Activated CD8-positive, alpha-beta T cell treated with anti-CD3 and anti-CD28 coated beads, Interleukin-2, amount 10 ng/mL, durations not matched to agents 7 days and 5 days (primary cell): Measurements from ENCODE around the gene ATP5ME. TPM values are rescaled to one million over a fixed set of nuclear protein-coding genes. Genes with fewer than 3 reads are reported as not detected.

Experiments
- ATAC-seq: fragments of 150-1000 bp; cut with Tn5 transposase; one replicate; pipeline ENCODE4 v1.10.0; 2021; ENCODE audit warnings: moderate library complexity
- CTCF ChIA-PET: fragments of 350-600 bp; sonication (Branson Sonifier 250); formaldehyde crosslinking; loops from one replicate; lab custom pipeline; 2021; ENCODE audit warnings: antibody characterized with exemption; lab: Charles Lee
- POLR2A ChIA-PET: fragments of 350-600 bp; sonication (Branson Sonifier 250); formaldehyde crosslinking; loops from one replicate; lab custom pipeline; 2021; ENCODE audit warnings: antibody characterized with exemption; lab: Charles Lee
- DNase-seq: peaks from one replicate; pipeline ENCODE4 v3.0.0-alpha.2; 2020
- H3K27ac Mint-ChIP-seq: one replicate; pipeline ENCODE4 v1.8.0; 2021; ENCODE audit warnings: mild to moderate bottlenecking, mixed read lengths
- H3K27me3 Mint-ChIP-seq: one replicate; pipeline ENCODE4 v1.8.0; 2021; ENCODE audit warnings: low read depth, mixed read lengths
- H3K36me3 Mint-ChIP-seq: one replicate; pipeline ENCODE4 v1.8.0; 2021; ENCODE audit warnings: low read depth, mixed read lengths
- H3K4me1 Mint-ChIP-seq: one replicate; pipeline ENCODE4 v1.8.0; 2021; ENCODE audit warnings: low read depth, mixed read lengths
- H3K4me3 Mint-ChIP-seq: one replicate; pipeline ENCODE4 v1.8.0; 2021; ENCODE audit warnings: mild to moderate bottlenecking, mixed read lengths
- H3K9me3 Mint-ChIP-seq: one replicate; pipeline ENCODE4 v1.8.0; 2022; ENCODE audit warnings: mixed read lengths; ENCODE audit not compliant: insufficient read depth
- total RNA-seq, 2 experiments: library from RNA; stranded (reverse); gene quantifications; one replicate each; pipeline ENCODE4 v1.2.3, GENCODE V29; 2021

Gene ATP5ME
- total RNA-seq, 2 experiments from 2014 or later: 243 to 267 TPM

DNA sequence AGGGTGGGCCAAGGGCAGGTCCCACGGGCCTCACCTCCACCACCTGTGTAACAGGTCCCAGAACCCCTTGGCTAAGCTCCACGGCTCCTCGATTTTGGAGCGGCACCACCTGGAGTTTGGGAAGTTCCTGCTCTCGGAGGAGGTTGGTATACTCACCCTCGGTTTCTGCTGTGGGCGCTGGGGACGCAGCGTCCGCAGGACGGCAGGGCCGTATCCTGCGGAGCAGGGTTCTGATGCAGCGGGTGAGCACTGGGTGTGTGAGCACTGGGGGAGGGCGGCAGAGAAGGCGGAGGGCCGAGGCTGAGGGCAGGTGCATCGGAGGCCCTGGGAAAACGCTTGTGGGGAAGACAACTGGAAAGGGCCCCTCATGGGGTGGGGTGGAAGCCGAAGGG, 11.0 kb downstream of the ATP5ME start:
- no peaks in the 10 kb centered on the region for H3K27me3 Mint-ChIP-seq
- no peak for DNase-seq
- ATAC-seq: no peak

DNA sequence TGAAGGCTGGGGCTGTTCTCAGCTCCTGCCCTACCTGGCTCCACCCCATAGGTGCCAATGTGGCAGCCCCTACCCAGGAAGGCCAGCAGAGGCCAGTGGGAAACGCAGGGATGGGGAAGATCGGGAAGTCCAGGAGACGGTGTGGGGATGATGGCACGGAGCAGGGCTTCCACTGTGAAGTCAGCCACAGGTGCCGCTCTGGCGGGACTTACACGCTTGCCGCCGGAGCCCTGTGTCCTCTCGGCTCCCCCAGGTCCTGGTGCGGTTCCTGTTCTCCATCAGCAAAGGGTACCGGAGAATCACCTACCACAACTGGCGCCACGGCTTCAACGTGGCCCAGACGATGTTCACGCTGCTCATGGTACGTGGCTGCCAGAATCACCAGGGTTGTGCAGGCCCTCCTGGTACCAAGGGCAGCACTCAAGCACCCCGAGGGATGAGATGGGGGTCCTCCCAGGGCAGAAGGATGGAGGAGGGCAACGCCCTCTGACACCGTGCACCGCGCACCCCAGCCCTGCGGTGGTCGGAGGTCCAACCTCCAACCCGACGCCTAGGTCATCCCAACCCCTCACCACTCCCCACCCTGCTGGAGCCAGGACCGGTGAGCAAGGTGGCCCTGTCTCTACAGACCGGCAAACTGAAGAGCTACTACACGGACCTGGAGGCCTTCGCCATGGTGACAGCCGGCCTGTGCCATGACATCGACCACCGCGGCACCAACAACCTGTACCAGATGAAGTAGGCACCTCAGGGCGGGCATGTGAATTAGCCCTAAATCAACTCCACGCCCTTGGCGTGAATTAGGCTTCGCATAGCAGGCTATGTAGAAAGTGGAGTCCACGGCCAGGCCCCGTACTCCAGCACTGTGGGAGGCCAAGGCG, 12.0 kb downstream of the ATP5ME start:
- H3K4me3 Mint-ChIP-seq: peak overlapping the region; percentile 77
- CTCF ChIA-PET: no interaction called here
- no peak for ATAC-seq
- H3K36me3 Mint-ChIP-seq: peaks cover 13% of the 10 kb centered on the region
- no peaks in the 10 kb centered on the region for H3K9me3 Mint-ChIP-seq
- H3K27me3 Mint-ChIP-seq: no peaks in the 10 kb centered on the region
- no peak for DNase-seq
- H3K4me1 Mint-ChIP-seq: peaks cover 22% of the 10 kb centered on the region
- no peak overlapping the region for H3K27ac Mint-ChIP-seq
- POLR2A ChIA-PET: interaction anchor here (0.7 kb wide), 1 partner anchor 12 kb away, joined by 3 read pairs; the partner anchor contains the start of genes ATP5ME and MYL5

More for the DNA sequence above, 11.0 kb downstream of the ATP5ME start:
- Mint-ChIP-seq H3K36me3 (peaks cover 13% of the 10 kb centered on the region), H3K4me3 (peak overlapping the region; percentile 77), H3K27ac (peak overlapping the region; percentile 85), H3K4me1 (peaks cover 22% of the 10 kb centered on the region), H3K9me3 (no peaks in the 10 kb centered on the region)
- ChIA-PET POLR2A (interaction anchor here (0.7 to 2.4 kb wide), 2 partner anchors 10 to 11 kb away, joined by 3 to 8 read pairs; partner anchors contain the start of genes ATP5ME and MYL5), CTCF (no interaction called here)

DNA sequence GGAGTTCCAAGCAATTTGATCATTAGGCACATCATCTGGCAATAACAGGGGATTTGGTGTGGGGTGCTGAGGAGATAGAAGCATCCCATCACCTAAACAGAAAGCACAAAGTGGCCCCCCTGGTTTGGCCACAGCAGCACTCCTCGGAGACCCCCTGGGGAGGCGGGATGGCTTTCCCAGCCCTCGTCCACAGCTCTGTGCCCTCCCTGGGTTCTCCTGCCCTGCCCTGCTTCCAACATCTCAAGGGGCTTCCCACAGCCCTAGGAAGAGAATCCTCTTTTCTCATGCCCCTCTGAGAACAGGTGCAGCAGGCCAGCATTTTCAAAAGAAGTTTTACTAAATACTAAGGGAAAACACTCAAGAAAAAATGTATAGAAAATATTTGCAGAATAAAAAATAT, 12.8 kb downstream of the ATP5ME start:
- Mint-ChIP-seq H3K4me1 (peaks cover 22% of the 10 kb centered on the region), H3K27ac (no peak overlapping the region), H3K9me3 (no peaks in the 10 kb centered on the region), H3K4me3 (no peak overlapping the region), H3K36me3 (peaks cover 13% of the 10 kb centered on the region), H3K27me3 (no peaks in the 10 kb centered on the region)
- no peak for DNase-seq
- ATAC-seq: no peak
- CTCF ChIA-PET: no interaction called here
- POLR2A ChIA-PET: no interaction called here

DNA sequence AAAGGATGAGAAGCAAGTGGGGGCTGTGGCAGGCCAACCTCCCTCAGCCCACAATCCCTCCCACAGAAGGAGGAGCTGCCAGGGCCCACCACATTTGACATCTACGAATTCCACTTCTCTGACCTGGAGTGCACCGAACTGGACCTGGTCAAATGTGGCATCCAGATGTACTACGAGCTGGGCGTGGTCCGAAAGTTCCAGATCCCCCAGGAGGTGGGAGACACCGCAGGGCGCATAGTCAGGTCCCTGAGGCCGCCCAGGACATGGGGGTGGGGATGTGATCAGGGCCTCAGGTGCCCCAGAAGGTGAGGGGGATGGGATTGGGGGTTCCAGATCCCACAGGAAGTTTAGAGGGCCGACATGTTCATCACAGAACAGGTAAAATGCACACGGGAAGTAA, 13.7 kb downstream of the ATP5ME start:
- Mint-ChIP-seq H3K4me3 (no peak overlapping the region), H3K36me3 (peaks cover 13% of the 10 kb centered on the region), H3K9me3 (no peaks in the 10 kb centered on the region), H3K4me1 (peaks cover 18% of the 10 kb centered on the region), H3K27me3 (no peaks in the 10 kb centered on the region), H3K27ac (no peak overlapping the region)
- ChIA-PET POLR2A (no interaction called here), CTCF (no interaction called here)
- ATAC-seq (no peak), DNase-seq (no peak)

DNA sequence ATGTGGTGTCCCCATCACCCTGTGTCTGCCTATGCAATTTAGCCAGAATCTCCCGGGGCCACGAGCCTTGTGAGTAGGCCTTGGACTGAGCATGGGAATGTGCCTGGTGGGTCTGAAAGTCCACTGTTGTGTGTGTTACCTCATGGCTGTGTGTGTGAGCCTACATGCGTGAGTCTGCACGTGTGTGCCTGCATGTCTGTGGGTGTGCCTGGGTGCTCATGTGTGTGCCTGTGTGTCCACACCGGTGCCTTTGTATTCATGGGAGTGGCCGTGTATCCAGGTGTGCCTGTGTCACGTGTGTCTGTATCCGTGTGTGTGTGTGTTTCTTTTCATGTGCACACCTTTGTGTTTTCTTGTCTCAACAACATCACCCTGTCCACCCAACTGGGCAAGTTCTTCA, 14.2 kb downstream of the ATP5ME start:
- Mint-ChIP-seq H3K27me3 (no peaks in the 10 kb centered on the region), H3K36me3 (peaks cover 13% of the 10 kb centered on the region), H3K4me1 (peaks cover 14% of the 10 kb centered on the region), H3K4me3 (no peak overlapping the region), H3K27ac (no peak overlapping the region), H3K9me3 (no peaks in the 10 kb centered on the region)
- no peak for DNase-seq
- ChIA-PET CTCF (no interaction called here), POLR2A (no interaction called here)
- ATAC-seq: no peak

- CTCF ChIA-PET: no interaction called here
- Mint-ChIP-seq H3K27ac (no peak overlapping the region), H3K36me3 (peaks cover 13% of the 10 kb centered on the region), H3K27me3 (no peaks in the 10 kb centered on the region), H3K4me3 (no peak overlapping the region), H3K9me3 (no peaks in the 10 kb centered on the region), H3K4me1 (peaks cover 6% of the 10 kb centered on the region)
- ATAC-seq (no peak), DNase-seq (no peak)
- POLR2A ChIA-PET: interaction anchor here (0.9 kb wide), 1 partner anchor 21 kb away, joined by 3 read pairs; no protein-coding TSS in a partner anchor
Observed at GRCh38 chr4:658681-659667, 15.1 kb downstream of the ATP5ME start.

GRCh38 chr4:657834-658667, 16.0 kb downstream of the ATP5ME start:
- Mint-ChIP-seq H3K4me3 (no peak overlapping the region), H3K4me1 (peaks cover 5% of the 10 kb centered on the region), H3K27ac (no peak overlapping the region), H3K27me3 (no peaks in the 10 kb centered on the region), H3K9me3 (no peaks in the 10 kb centered on the region), H3K36me3 (peaks cover 13% of the 10 kb centered on the region)
- POLR2A ChIA-PET: interaction anchor here (0.6 to 0.9 kb wide), 2 partner anchors 22 to 59 kb away, joined by 3 read pairs; no protein-coding TSS in a partner anchor
- CTCF ChIA-PET: no interaction called here
- no peak for ATAC-seq
- DNase-seq: no peak

DNA sequence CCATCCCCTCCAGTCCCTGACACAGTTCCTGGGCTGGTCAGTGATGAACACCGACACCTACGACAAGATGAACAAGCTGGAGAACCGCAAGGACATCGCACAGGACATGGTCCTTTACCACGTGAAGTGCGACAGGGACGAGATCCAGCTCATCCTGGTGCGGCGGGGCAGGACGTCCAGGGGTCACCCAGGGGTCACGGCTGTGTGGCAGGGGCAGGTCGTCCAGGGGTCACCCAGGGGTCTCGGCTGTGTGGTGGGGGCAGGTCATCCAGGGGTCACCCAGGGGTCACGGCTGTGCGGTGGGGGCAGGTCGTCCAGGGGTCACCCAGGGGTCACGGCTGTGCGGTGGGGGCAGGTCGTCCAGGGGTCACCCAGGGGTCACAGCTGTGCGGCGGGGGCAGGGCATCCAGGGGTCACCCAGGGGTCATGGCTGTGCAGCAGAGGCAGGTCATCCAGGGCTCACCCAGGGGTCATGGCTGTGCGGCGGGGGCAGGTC, 16.7 kb downstream of the ATP5ME start:
- Mint-ChIP-seq H3K9me3 (no peaks in the 10 kb centered on the region), H3K4me3 (no peak overlapping the region), H3K27ac (no peak overlapping the region), H3K27me3 (no peaks in the 10 kb centered on the region), H3K4me1 (peaks cover 2% of the 10 kb centered on the region), H3K36me3 (peaks cover 13% of the 10 kb centered on the region)
- POLR2A ChIA-PET: interaction anchor here (0.6 kb wide), 1 partner anchor 58 kb away, joined by 3 read pairs; no protein-coding TSS in a partner anchor
- CTCF ChIA-PET: no interaction called here
- no peak for ATAC-seq
- no peak for DNase-seq

DNA sequence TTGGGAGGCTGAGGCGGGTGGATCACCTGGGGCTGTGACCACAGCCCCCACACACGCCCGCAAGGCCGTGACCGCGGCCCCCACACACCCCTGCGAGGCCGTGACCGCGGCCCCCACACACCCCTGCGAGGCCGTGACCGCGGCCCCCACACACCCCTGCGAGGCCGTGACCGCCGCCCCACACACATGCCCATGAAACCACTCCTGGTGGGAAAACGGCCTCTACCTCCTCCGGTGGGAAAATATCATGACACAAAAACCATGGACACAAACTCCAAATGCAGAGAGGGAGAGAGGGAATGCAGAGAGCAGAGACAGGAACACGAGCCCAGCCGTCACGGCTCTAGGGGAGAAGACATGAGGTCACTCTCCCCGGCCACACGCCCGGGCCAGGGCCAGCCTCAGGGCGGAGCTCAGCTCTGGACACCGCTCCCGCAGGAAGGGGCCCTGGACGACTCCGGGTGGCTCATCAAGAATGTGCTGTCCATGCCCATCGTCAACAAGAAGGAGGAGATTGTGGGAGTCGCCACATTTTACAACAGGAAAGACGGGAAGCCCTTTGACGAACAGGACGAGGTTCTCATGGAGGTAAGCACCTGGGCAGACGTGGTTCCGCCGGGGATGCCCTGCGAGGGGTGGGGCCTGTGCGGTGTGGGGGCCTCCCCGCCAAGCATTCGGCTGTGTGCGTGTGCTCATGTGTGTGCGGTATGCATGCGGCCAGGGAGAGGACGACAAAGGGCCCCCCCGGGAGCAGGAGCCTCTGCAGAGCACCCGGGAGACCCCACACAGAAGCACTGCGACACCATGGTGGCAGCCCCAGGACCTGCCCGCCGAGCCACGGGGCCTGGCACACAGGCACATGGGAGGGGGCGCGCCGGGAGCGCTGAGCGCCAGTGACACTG, 17.4 kb downstream of the ATP5ME start:
- no peaks in the 10 kb centered on the region for H3K27me3 Mint-ChIP-seq
- H3K4me3 Mint-ChIP-seq: no peak overlapping the region
- DNase-seq: no peak
- H3K27ac Mint-ChIP-seq: no peak overlapping the region
- peaks cover 11% of the 10 kb centered on the region for H3K36me3 Mint-ChIP-seq
- no peak for ATAC-seq
- CTCF ChIA-PET: no interaction called here
- POLR2A ChIA-PET: interaction anchor here (0.6 kb wide), 1 partner anchor 534 kb away, joined by 3 read pairs; no protein-coding TSS in a partner anchor
- H3K4me1 Mint-ChIP-seq: no peaks in the 10 kb centered on the region
- no peaks in the 10 kb centered on the region for H3K9me3 Mint-ChIP-seq

DNA sequence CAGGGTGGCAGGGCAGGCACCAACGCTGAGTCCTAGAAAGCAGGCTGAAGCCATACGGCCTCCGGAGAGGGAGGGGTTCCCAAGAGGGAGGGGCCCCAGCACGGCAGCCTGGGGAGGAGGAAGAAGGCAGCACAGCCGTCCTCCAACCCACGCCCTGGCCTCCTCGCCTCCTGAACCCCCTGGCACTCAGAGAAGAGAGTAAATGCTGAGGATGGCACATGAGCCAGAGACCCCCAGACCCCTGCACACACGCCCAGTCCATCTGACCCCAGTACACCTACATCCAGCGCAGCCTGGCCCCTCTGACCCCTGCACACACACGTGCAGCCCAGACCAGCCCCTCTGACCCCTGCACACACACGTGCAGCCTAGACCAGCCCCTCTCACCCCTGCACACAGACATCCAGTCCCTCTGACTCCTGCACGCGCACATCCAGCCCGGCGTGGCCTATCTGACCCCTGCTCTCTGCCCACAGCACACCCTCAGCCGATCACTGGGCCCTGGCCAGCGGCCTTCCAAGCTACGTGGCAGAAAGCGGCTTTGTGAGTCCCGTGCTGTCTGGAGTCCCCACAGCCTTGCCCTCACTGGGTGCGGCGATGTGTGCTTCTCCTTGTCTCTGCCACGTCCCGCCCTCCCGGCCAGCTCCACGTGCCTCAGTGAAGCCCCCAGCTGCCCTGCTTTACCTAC, 18.5 kb downstream of the ATP5ME start:
- CTCF ChIA-PET: no interaction called here
- Mint-ChIP-seq H3K4me3 (no peak overlapping the region), H3K27ac (no peak overlapping the region), H3K4me1 (no peaks in the 10 kb centered on the region), H3K27me3 (no peaks in the 10 kb centered on the region), H3K9me3 (no peaks in the 10 kb centered on the region), H3K36me3 (peaks cover 7% of the 10 kb centered on the region)
- ATAC-seq (no peak), DNase-seq (no peak)
- POLR2A ChIA-PET: interaction anchor here (0.6 kb wide), 1 partner anchor 533 kb away, joined by 3 read pairs; no protein-coding TSS in a partner anchor
